ENCODE measurements around the gene NRF1. TPM values are rescaled to one million over a fixed set of nuclear protein-coding genes. Genes with fewer than 3 reads are reported as not detected.

Gene NRF1
- total RNA-seq, 2 donors from 2014 or later: 22.9 to 26.4 TPM

GRCh38 chr7:129723679-129724078 lies 112.2 kb downstream of the NRF1 start:
- no peaks in the 10 kb centered on the region for H3K27me3 ChIP-seq (ENCODE audit: control insufficient read depth, insufficient read depth, low read length, poor library complexity, severe bottlenecking)
- H3K9me3 ChIP-seq (ENCODE audit: control insufficient read depth, low read length): peaks cover 15% of the 10 kb centered on the region
- 84 to 100% methylated on average over 1 of the region's 1 CpG for WGBS, 2 experiments (ENCODE audit: insufficient coverage in 1 of 2, insufficient read length in 1 of 2)
- Mint-ChIP-seq H3K27me3 (ENCODE audit: insufficient read depth) (no peaks in the 10 kb centered on the region), H3K27ac (no peak overlapping the region), H3K4me1 (no peaks in the 10 kb centered on the region), H3K4me3 (no peak overlapping the region), H3K9me3 (no peaks in the 10 kb centered on the region), H3K36me3 (ENCODE audit: low read depth) (peaks cover 54% of the 10 kb centered on the region)
- H3K27ac ChIP-seq (ENCODE audit: low read depth, low read length): no peak overlapping the region
- H3K9ac ChIP-seq (ENCODE audit: extremely low read depth, low read length, poor library complexity, severe bottlenecking): no peak overlapping the region
- TF ChIP-seq CTCF (conservative IDR thresholded peaks at IDR 0.05): no peak
- peaks cover 4% of the 10 kb centered on the region for H3K4me1 ChIP-seq (ENCODE audit: control insufficient read depth, insufficient read depth, low read length)
- no peak overlapping the region for H3K4me3 ChIP-seq (ENCODE audit: low read length)
- H3K36me3 ChIP-seq (ENCODE audit: control insufficient read depth, insufficient read depth, low read length): peaks cover 66% of the 10 kb centered on the region
- no peak for DNase-seq

GRCh38 chr7:129724796-129725195 lies 113.3 kb downstream of the NRF1 start:
- Histone ChIP-seq H3K27me3 (ENCODE audit: control insufficient read depth, insufficient read depth, low read length, poor library complexity, severe bottlenecking) (no peaks in the 10 kb centered on the region), H3K4me1 (ENCODE audit: control insufficient read depth, insufficient read depth, low read length) (peaks cover 4% of the 10 kb centered on the region), H3K4me3 (ENCODE audit: low read length) (no peak overlapping the region), H3K27ac (ENCODE audit: low read depth, low read length) (no peak overlapping the region), H3K36me3 (ENCODE audit: control insufficient read depth, insufficient read depth, low read length) (peaks cover 66% of the 10 kb centered on the region), H3K9me3 (ENCODE audit: control insufficient read depth, low read length) (peaks cover 15% of the 10 kb centered on the region), H3K9ac (ENCODE audit: extremely low read depth, low read length, poor library complexity, severe bottlenecking) (no peak overlapping the region)
- peaks cover 56% of the 10 kb centered on the region for H3K36me3 Mint-ChIP-seq (ENCODE audit: low read depth)
- no peak for DNase-seq
- H3K4me3 Mint-ChIP-seq: no peak overlapping the region
- no peaks in the 10 kb centered on the region for H3K9me3 Mint-ChIP-seq
- H3K4me1 Mint-ChIP-seq: no peaks in the 10 kb centered on the region
- no peak for TF ChIP-seq CTCF (conservative IDR thresholded peaks at IDR 0.05)
- no peaks in the 10 kb centered on the region for H3K27me3 Mint-ChIP-seq (ENCODE audit: insufficient read depth)
- WGBS, 2 experiments (ENCODE audit: insufficient coverage in 1 of 2, insufficient read length in 1 of 2): 90 to 100% methylated on average over 2 to 3 of the region's 3 CpGs
- H3K27ac Mint-ChIP-seq: no peak overlapping the region

- Mint-ChIP-seq H3K36me3 (ENCODE audit: low read depth) (peaks cover 49% of the 10 kb centered on the region), H3K9me3 (no peaks in the 10 kb centered on the region), H3K27me3 (ENCODE audit: insufficient read depth) (no peaks in the 10 kb centered on the region), H3K27ac (no peak overlapping the region), H3K4me3 (no peak overlapping the region), H3K4me1 (peaks cover 4% of the 10 kb centered on the region)
- H3K9me3 ChIP-seq (ENCODE audit: control insufficient read depth, low read length): peaks cover 11% of the 10 kb centered on the region
- H3K4me1 ChIP-seq (ENCODE audit: control insufficient read depth, insufficient read depth, low read length): peaks cover 4% of the 10 kb centered on the region
- TF ChIP-seq CTCF (conservative IDR thresholded peaks at IDR 0.05): no peak
- DNase-seq: no peak
- H3K27me3 ChIP-seq (ENCODE audit: control insufficient read depth, insufficient read depth, low read length, poor library complexity, severe bottlenecking): no peaks in the 10 kb centered on the region
- no peak overlapping the region for H3K4me3 ChIP-seq (ENCODE audit: low read length)
- peaks cover 57% of the 10 kb centered on the region for H3K36me3 ChIP-seq (ENCODE audit: control insufficient read depth, insufficient read depth, low read length)
- no peak overlapping the region for H3K9ac ChIP-seq (ENCODE audit: extremely low read depth, low read length, poor library complexity, severe bottlenecking)
- H3K27ac ChIP-seq (ENCODE audit: low read depth, low read length): no peak overlapping the region
- 89 to 96% methylated on average over 5 of the region's 5 CpGs for WGBS, 2 experiments (ENCODE audit: insufficient coverage in 1 of 2, insufficient read length in 1 of 2)
These were observed 117.5 kb downstream of the NRF1 start for GRCh38 chr7:129728875-129729467.

Measured in endodermal cell (in vitro differentiated cells).